ENCODE results near the gene KCNAB1.

The KCNAB1 gene

DNA sequence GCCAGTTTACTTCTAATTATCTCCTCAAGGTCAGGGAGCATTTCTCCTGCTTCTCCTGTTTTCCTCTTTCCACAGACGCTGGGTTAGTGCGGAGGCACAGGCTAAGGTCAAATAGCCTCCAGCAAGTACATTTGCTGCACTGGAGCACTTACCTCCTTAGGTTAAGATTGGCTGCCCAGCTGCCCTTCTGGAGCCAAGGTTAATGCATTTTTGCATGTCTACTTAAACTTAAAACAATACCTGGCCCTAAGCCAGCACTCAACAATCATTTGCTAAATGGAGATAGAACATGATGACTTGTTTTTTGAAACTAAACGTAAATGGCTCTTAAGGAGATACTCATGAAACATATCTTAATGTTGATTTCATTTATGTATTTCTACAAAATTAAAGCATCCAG is 351.1 kb downstream of the KCNAB1 start:
- no peak for DNase-seq

DNA sequence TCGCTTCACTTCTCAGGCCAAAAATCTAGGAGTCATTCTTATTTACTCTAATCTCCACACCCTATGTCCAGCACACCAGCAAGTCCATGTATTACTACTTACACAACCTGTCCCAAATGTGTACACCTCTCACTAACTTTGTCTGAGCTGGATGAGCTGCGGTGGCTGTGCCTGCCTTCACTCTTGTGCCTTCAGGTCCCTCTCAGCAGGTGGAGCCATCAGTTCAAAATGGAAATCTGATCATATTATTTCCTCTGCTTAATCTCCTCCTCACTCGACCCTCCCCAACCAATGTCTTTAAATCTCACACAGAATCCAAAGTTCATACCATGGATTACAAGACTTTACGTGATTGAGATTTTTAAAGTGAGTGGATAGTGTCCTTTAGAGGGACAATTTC is 351.8 kb downstream of the KCNAB1 start:
- DNase-seq: no peak

- no peak for DNase-seq
These were observed 352.3 kb downstream of the KCNAB1 start for GRCh38 chr3:156472684-156473083.

- no peak for DNase-seq
These were observed 353.0 kb downstream of the KCNAB1 start for GRCh38 chr3:156473341-156473740.

DNA sequence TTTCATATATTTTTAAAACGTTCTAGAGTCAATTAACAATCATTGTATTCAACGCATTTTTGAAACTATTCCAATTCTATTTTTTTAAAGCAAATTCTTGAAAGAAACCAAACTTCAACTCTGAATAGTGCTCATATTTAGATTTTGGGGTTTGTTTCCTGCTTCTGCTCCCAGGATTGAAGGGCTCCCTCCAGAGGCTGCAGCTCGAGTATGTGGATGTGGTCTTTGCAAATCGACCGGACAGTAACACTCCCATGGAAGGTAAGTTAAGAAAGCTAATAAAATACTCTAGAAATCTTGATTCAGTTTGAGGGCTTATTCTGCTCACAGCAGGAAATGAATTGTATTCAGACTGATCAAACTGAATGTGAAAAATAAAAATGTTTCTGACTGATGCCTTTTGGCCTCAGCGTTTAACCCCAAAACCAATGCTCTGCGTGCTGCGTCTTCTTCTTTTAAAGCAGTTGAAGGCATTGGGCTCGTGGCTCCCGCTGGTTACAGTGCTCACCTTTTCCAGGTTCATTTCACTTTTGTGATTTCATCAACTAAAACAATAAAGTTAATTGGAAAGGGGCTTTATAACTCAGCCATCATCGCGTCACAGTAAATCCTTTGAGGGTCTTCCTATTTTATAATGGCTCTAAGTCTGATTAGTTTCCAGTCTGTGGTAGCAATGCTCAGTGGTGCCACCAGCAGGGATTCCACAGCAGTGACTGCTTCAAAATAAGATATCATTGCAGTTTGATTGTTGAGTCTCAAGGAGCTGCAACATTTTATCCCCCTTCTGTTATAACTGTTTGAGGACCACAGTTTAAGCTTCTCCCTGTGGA is 354.4 kb downstream of the KCNAB1 start:
- DNase-seq: no peak

GRCh38 chr3:156477323-156477722 is 356.9 kb downstream of the KCNAB1 start:
- DNase-seq: no peak

- DNase-seq: no peak
These were observed 358.5 kb downstream of the KCNAB1 start for GRCh38 chr3:156478891-156479290.

GRCh38 chr3:156479604-156480003 is 359.2 kb downstream of the KCNAB1 start:
- no peak for DNase-seq

GRCh38 chr3:156480949-156481348 is 360.6 kb downstream of the KCNAB1 start:
- DNase-seq: no peak

DNA sequence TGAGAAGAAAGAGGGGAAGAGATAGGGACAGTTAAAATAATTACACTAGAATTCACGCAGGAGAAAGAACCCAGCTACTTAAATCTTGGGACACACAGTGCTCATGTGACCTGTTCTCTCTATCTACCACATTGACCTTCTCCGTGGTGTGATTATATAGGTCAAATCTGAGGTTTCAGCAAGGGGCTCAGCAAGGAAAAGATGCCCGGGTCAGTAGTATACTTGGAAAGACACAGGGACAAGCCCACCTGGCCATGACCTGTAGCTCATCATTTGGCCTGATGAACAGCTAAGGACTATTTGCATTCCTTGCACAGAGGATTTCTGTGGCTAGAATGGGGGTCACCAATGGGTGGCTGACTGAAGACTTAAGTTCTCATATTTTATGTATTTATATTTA is 362.6 kb downstream of the KCNAB1 start:
- DNase-seq: no peak

GRCh38 chr3:156483426-156483825 is 363.0 kb downstream of the KCNAB1 start:
- DNase-seq: no peak

DNA sequence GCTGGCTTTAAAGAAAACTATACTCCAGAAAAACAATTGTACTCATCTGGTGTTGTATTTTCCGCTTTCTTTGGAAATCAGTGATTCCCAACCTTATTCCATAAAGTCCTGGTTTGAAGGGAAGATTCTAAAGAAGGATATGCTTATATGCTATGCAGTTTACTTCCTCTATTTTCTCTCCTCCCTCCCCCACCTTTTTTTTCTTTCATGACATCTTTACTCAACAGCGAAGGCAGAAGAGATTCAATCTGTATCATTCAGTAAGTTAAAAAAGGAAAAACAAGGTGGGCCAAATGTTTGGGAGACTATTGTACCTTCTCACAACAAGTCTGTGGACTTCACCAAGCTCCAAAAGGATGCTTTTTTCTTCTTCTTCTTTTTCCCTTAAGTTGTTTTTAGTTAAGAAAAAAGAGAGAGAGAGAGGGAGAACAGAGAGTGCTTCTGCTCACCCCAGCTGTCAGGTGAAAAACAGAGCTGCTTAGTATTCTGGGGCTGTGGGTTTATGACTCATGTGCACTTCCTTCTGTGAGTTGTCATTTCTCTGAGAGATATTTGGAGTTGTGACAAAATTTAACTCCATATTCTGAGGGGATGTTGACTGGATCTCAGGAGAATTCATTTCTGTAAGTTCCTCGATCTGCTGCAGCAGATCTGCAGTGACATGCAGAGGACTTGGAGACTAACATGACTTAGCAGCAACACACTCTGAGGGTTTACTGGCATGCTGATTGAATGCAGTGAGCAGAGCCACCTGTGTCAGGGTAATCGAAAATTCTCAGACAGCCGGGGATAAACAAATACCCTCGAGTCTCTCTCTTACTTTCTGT is 363.8 kb downstream of the KCNAB1 start:
- DNase-seq: no peak

GRCh38 chr3:156488767-156489166 is 368.4 kb downstream of the KCNAB1 start:
- no peak for DNase-seq

- DNase-seq: no peak
These were observed 369.1 kb downstream of the KCNAB1 start for GRCh38 chr3:156489462-156489911.

- DNase-seq: no peak
These were observed 370.8 kb downstream of the KCNAB1 start for GRCh38 chr3:156491192-156491591.

DNA sequence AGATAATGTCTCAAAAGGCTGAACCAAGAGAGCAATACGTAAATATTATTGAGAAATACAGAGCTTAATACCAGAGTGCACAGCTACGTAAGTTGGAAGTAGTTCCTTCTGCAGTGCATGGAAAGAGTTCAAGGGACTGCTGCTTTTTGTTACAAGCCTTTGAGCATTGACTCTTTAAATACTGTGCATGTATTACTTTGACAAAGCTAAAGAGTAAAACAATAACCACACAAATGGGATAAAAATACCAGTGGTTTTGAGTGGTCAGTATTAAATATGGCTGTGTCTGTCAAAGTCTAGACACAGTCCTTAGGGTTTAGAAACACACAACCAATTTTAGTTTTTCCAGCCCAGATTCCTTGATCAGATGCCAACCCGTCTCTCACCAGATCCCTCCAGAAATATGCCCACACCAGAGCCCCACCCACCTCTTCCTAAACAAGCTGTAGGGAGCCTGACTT is 372.5 kb downstream of the KCNAB1 start:
- no peak for DNase-seq

GRCh38 chr3:156493887-156494286 is 373.5 kb downstream of the KCNAB1 start:
- no peak for DNase-seq

DNA sequence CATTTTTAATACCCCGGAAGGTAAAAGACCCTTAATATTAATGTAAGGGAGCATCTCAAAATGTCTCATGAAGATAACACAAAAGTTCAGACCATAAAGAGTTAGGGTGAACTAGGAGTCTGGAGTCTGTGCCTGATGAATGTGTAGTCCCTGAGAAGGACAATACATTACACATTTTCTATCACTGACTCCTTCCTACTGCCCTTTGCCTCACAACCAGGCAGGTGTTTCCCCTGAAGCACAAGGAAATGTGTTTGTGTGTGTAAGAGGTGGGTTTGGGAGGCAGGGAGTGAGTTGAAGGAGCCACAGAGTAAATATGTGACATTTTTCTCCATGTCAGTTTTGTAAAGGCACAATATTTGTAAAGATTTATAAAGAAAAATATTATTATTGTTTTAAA is 375.4 kb downstream of the KCNAB1 start:
- no peak for DNase-seq

DNA sequence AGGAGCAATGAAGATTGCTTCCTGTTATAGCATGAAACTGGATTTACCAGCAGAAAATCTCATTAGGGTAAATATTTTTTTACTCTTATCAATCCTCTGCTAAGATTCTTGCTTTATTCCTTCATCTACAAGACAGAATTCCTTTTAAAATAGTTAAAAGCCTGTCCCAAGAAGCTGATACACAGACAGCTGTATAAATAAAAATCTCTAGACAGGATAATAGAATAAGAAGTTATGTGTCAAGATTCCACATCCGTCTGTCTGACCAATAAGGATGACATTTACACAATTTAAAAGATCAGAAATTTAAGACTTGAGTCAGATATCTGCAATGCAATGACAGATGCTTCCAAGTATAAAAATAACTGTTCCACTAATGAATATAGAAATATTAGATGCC is 376.9 kb downstream of the KCNAB1 start:
- DNase-seq: no peak

DNA sequence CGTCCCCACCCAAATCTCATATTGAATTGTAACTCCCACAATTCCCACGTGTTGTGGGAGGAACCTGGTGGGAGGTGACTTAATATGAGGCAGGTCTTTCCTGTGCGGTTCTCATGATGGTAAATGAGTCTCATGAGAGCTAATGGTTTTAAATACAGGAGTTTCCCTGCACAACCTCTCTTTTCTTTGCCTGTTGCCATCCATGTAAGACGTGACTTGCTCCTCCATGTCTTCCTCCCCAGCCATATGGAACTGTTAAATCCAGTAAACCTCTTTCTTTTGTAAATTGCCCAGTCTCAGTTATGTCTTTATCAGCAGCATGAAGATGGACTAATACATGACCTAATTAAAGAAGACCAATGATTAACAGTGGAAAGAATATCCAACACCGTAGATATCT is 377.9 kb downstream of the KCNAB1 start:
- no peak for DNase-seq

GRCh38 chr3:156507285-156507684 is 386.9 kb downstream of the KCNAB1 start:
- DNase-seq: no peak

GRCh38 chr3:156509189-156510174 is 389.1 kb downstream of the KCNAB1 start:
- peak; percentile 7 for DNase-seq

Measured in NCI-H1048 (cell line).